ENCODE data around the gene TPCN2. TPM values are rescaled to one million over a fixed set of nuclear protein-coding genes. Genes with fewer than 3 reads are reported as not detected.

The TPCN2 gene
- total RNA-seq, 2 donors from 2014 or later, result 17.6 to 31.0 TPM

DNA sequence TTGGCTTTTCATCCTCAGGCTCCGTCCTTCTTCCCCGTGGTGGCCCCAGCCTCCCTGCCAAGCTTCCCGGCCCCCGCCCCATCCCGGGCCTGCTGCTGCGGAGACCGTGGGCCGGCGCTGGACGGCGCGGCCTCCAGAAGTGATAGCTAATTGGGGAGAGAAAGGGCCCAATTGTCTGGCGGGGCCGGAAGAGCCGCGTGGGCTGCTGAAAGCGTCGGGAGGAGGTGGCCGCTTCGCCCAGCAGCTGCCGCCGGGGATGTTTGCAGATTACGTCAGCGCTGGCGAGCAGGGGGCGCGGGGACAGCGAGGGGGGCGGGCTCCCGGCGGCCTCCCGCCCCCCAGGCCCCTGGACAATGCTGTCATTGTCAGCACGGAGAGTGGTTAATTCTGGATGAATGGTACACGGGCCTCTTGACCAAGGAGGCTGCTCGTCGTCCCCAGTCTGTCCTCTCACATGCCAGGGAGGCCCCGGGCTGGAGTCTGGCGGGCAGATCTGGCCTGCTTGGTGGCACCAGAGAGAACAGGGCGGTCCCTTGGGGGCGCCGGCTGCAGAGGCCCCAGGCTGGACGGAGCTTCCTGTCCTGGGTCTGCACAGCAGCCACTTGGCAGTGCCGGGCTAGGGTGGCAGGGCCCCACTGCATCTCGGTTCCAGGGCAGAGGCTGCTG is 108.6 kb downstream of the TPCN2 start:
- Histone ChIP-seq H3K27ac (no peak overlapping the region), H3K9me3 (no peaks in the 10 kb centered on the region), H3K36me3 (no peaks in the 10 kb centered on the region), H3K4me3 (no peak overlapping the region), H3K27me3 (replicated peaks; ENCODE audit: insufficient read depth) (no peaks in the 10 kb centered on the region), H3K4me1 (replicated peaks) (no peaks in the 10 kb centered on the region)
- WGBS, result 14% methylated on average over 41 of the region's 44 CpGs
- DNase-seq (ENCODE audit: low spot score), result no peak
- intact Hi-C loops (cut with DNase I), result loop anchor here (10.0 kb wide), 1 partner anchor 308 kb away; no protein-coding TSS in a partner anchor
- TF ChIP-seq POLR2A (IDR thresholded peaks at IDR 0.05), result no peak
- no peak for TF ChIP-seq POLR2AphosphoS5 (IDR thresholded peaks at IDR 0.05)
- TF ChIP-seq, protein P1, sequence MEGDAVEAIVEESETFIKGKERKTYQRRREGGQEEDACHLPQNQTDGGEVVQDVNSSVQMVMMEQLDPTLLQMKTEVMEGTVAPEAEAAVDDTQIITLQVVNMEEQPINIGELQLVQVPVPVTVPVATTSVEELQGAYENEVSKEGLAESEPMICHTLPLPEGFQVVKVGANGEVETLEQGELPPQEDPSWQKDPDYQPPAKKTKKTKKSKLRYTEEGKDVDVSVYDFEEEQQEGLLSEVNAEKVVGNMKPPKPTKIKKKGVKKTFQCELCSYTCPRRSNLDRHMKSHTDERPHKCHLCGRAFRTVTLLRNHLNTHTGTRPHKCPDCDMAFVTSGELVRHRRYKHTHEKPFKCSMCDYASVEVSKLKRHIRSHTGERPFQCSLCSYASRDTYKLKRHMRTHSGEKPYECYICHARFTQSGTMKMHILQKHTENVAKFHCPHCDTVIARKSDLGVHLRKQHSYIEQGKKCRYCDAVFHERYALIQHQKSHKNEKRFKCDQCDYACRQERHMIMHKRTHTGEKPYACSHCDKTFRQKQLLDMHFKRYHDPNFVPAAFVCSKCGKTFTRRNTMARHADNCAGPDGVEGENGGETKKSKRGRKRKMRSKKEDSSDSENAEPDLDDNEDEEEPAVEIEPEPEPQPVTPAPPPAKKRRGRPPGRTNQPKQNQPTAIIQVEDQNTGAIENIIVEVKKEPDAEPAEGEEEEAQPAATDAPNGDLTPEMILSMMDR (IDR thresholded peaks at IDR 0.05), result no peak

DNA sequence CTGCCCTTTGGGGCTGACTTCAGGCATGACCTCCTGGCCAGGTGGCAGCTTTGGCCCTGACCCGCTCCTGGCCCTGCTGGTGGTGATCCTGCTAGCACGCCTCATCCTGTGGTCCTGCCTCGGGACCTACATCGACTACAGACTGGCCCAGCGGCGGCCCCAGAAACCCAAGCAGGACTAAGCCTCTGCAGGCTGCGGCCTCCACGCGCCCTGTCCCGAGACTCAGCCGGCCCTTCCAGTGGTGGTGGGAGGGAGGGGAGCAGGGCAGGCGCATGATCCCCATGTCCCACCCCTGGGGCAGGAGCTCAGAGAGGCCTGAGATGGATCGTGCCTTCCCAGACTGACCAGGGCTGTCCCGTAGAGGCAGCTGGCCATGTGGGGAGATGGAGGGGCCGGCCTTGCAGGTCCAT is 109.1 kb downstream of the TPCN2 start:
- Histone ChIP-seq H3K27ac (no peak overlapping the region), H3K9me3 (no peaks in the 10 kb centered on the region), H3K4me1 (replicated peaks) (no peaks in the 10 kb centered on the region), H3K27me3 (replicated peaks; ENCODE audit: insufficient read depth) (no peaks in the 10 kb centered on the region), H3K4me3 (no peak overlapping the region), H3K36me3 (no peaks in the 10 kb centered on the region)
- intact Hi-C loops (cut with DNase I), result loop anchor here (10.0 kb wide), 1 partner anchor 307 kb away; no protein-coding TSS in a partner anchor
- DNase-seq (ENCODE audit: low spot score), result no peak
- TF ChIP-seq POLR2AphosphoS5 (IDR thresholded peaks at IDR 0.05) (no peak), POLR2A (IDR thresholded peaks at IDR 0.05) (no peak)
- TF ChIP-seq, protein P1 (IDR thresholded peaks at IDR 0.05), result no peak
- WGBS, result 94% methylated on average over 14 of the region's 15 CpGs

DNA sequence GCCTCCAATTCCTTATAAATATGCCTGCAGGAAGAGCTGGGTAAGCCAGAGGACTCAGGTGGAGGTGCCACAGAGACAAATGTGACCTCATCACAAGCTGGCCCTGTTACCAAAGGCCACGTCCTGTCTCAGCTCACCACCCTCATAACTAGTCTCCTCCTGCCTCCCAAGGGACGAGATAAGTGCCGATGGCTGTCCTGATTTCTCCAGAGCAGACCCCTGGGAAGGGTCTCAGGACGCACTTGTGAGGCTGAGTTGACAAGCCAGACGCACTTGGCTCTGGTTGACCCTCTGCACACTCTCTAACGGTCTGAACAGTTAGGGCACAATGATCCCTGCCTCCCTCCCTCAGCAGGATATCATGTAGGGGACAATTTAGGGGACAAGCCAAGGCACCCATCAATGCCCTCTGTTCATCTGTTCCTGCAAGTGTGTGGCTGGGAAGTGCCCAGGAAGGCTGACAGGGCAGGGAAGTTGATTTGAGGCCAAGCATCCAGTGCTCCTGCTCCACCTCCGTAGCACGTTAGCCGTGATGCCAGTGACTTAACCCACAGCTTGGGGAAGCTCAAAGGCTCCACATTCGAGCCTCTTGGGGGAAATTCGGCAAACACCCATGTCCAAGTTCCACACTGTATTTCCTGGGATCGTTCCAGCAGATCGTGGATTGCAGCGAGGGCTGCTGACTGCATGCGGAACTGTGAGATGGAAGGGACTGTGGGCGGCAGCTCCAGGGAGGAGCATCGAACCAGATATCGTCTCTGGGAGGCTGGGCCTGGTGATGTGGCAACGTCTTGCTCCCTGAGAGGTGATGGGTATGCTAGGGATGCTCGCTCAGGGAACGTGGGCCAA is 109.8 kb downstream of the TPCN2 start:
- H3K4me3 ChIP-seq, result no peak overlapping the region
- H3K4me1 ChIP-seq (replicated peaks), result no peaks in the 10 kb centered on the region
- H3K36me3 ChIP-seq, result no peaks in the 10 kb centered on the region
- no peaks in the 10 kb centered on the region for H3K27me3 ChIP-seq (replicated peaks; ENCODE audit: insufficient read depth)
- intact Hi-C loops (cut with DNase I), result loop anchor here (10.0 kb wide), 1 partner anchor 306 kb away; no protein-coding TSS in a partner anchor
- no peaks in the 10 kb centered on the region for H3K9me3 ChIP-seq
- TF ChIP-seq POLR2A (IDR thresholded peaks at IDR 0.05), result no peak
- no peak for TF ChIP-seq POLR2AphosphoS5 (IDR thresholded peaks at IDR 0.05)
- TF ChIP-seq, protein P1 (IDR thresholded peaks at IDR 0.05), result no peak
- WGBS, result 85% methylated on average over 21 of the region's 21 CpGs
- H3K27ac ChIP-seq, result no peak overlapping the region
- DNase-seq (ENCODE audit: low spot score), result no peak

DNA sequence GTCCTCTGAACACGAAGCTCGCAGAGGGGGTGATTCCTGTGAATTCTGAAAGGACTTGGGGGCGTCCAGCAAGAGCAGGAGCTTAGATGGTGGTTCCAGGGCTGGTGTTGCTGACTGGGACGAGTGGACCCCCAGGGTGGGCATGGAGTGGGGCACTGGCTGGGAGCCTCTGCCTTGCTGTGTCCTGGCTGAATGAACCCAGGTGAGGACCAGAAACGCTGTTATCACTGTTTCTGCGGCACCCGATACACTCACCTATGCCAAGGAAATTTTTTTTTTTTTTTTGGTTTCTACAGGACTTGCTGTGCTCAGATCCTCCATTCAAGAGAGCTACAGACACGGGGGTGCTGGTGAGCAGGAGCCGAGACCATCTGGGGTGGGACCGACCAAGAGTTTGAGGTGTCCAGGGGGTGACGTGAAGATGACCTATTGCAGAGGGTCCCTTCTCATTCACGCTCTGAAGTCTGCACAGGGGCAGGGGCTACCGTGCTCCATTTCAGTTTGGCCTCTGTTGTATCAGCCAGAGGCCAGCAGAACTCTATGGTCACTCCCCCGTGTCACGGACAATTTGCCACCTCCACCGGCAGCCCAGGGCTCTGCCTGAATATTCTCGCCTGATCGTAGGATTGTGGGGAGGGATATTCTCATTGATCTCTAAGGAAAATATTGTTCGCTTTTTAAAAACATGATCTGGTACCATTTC is 110.6 kb downstream of the TPCN2 start:
- DNase-seq (ENCODE audit: low spot score), result no peak
- intact Hi-C loops (cut with DNase I), result loop anchor here (10.0 kb wide), 1 partner anchor 306 kb away; no protein-coding TSS in a partner anchor
- Histone ChIP-seq H3K9me3 (no peaks in the 10 kb centered on the region), H3K4me3 (no peak overlapping the region), H3K27me3 (replicated peaks; ENCODE audit: insufficient read depth) (no peaks in the 10 kb centered on the region), H3K27ac (no peak overlapping the region), H3K4me1 (replicated peaks) (no peaks in the 10 kb centered on the region), H3K36me3 (no peaks in the 10 kb centered on the region)
- TF ChIP-seq POLR2AphosphoS5 (IDR thresholded peaks at IDR 0.05) (no peak), POLR2A (IDR thresholded peaks at IDR 0.05) (no peak)
- TF ChIP-seq, protein P1 (IDR thresholded peaks at IDR 0.05), result no peak
- 92% methylated on average over 19 of the region's 19 CpGs for WGBS
